WERI-Rb-1 (cell line): ENCODE measurements around the gene SNX4.

Source experiments
- DNase-seq: peaks from one replicate; pipeline ENCODE4 v3.0.0-alpha.2; 2020
- H3K27ac ChIP-seq: fragments of 250-450 bp; sonication (Bioruptor Pico); 2 replicates; pipeline ENCODE4 v1.5.1; 2020; ENCODE audit warnings: mild to moderate bottlenecking, moderate library complexity
- H3K27me3 ChIP-seq: fragments of 250-450 bp; sonication (Bioruptor Pico); 2 replicates; pipeline ENCODE4 v1.5.1; 2021; ENCODE audit warnings: mild to moderate bottlenecking, low read depth, moderate library complexity; ENCODE audit not compliant: insufficient read depth, severe bottlenecking
- H3K36me3 ChIP-seq: fragments of 250-450 bp; sonication (Bioruptor Pico); 2 replicates; pipeline ENCODE4 v1.5.1; 2020; ENCODE audit warnings: mild to moderate bottlenecking, moderate library complexity
- H3K4me3 ChIP-seq: 2 replicates; pipeline ENCODE4 v1.5.1; 2011; ENCODE audit warnings: low read depth, mild to moderate bottlenecking, control low read depth, low read length
- H3K9me3 ChIP-seq: fragments of 250-450 bp; sonication (Bioruptor Pico); 2 replicates; pipeline ENCODE4 v1.5.1; 2021; ENCODE audit warnings: mild to moderate bottlenecking, moderate library complexity; ENCODE audit not compliant: severe bottlenecking
- TF ChIP-seq, protein P1 (sequence below): IDR thresholded peaks from 2 replicates; pipeline ENCODE4 v1.5.1; 2011; ENCODE audit warnings: low read depth, mild to moderate bottlenecking, control low read depth, inconsistent platforms, low read length

Gene SNX4

DNA sequence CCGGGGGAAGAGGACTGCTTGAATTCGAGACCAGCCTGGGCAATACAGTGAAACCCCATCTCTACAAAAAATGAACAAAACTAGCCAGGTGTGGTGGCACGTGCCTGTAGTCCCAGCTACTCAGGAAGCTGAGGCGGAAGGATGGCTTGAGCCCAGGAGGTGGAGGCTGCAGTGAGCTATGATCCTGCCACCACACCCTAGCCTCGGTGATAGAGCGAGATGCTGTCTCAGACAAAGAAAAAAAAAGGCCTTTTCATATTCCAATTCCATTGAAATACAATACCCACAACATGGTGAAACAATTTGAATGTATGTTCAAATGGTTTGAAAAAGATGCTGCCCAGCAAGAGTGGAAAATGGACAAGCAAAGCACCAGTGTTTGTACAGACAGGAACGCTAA is 83.1 kb downstream of the SNX4 start:
- no peak overlapping the region for H3K27ac ChIP-seq
- no peak overlapping the region for H3K4me3 ChIP-seq
- TF ChIP-seq, protein P1, sequence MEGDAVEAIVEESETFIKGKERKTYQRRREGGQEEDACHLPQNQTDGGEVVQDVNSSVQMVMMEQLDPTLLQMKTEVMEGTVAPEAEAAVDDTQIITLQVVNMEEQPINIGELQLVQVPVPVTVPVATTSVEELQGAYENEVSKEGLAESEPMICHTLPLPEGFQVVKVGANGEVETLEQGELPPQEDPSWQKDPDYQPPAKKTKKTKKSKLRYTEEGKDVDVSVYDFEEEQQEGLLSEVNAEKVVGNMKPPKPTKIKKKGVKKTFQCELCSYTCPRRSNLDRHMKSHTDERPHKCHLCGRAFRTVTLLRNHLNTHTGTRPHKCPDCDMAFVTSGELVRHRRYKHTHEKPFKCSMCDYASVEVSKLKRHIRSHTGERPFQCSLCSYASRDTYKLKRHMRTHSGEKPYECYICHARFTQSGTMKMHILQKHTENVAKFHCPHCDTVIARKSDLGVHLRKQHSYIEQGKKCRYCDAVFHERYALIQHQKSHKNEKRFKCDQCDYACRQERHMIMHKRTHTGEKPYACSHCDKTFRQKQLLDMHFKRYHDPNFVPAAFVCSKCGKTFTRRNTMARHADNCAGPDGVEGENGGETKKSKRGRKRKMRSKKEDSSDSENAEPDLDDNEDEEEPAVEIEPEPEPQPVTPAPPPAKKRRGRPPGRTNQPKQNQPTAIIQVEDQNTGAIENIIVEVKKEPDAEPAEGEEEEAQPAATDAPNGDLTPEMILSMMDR, result no peak
- DNase-seq, result no peak
- no peaks in the 10 kb centered on the region for H3K9me3 ChIP-seq
- H3K36me3 ChIP-seq, result no peaks in the 10 kb centered on the region
- no peaks in the 10 kb centered on the region for H3K27me3 ChIP-seq

DNA sequence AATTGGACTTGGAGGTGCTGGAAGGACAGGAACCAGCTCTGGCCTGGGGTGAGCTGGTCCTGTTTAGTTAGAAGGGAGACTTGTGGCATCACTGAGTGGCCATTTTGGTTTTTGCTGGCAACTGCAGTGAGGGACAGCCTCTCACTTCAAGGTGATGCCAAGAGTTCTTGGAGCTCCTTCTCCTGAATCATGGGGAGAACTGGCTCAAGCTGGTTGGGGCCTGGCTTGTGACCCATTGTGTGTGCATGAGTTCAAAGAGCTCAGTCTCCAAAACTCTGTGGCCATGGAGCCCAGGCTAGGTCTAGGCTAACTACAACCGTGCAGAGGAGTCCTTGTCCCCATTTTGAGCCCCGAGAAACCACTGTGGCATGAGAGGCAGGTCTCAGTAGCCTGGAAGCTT is 84.8 kb downstream of the SNX4 start:
- Histone ChIP-seq H3K4me3 (no peak overlapping the region), H3K27ac (no peak overlapping the region), H3K27me3 (no peaks in the 10 kb centered on the region), H3K9me3 (no peaks in the 10 kb centered on the region), H3K36me3 (no peaks in the 10 kb centered on the region)
- TF ChIP-seq, protein P1, result no peak
- no peak for DNase-seq

DNA sequence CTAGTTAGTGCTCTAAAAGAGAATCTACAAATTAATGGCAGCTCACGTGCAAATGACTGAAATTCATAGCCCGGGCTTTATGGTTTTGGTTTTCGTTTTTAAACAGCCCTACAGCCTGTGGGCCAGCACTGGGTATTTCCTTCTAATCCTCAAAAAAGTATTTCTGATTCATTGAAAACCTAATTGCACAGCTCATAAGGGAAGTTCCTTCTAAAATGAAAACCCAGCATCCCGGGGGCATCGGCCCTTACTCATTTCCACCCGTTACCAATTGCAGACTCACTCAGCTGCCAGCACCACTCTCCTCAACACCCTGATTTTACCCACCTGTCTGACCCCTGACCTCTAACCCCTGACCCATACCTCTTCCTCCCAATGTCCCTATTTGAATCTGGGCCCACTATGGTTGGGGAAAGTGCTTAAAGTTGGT is 85.4 kb downstream of the SNX4 start:
- no peaks in the 10 kb centered on the region for H3K27me3 ChIP-seq
- no peak overlapping the region for H3K4me3 ChIP-seq
- TF ChIP-seq, protein P1, result no peak
- H3K9me3 ChIP-seq, result no peaks in the 10 kb centered on the region
- DNase-seq, result no peak
- no peak overlapping the region for H3K27ac ChIP-seq
- H3K36me3 ChIP-seq, result no peaks in the 10 kb centered on the region

DNA sequence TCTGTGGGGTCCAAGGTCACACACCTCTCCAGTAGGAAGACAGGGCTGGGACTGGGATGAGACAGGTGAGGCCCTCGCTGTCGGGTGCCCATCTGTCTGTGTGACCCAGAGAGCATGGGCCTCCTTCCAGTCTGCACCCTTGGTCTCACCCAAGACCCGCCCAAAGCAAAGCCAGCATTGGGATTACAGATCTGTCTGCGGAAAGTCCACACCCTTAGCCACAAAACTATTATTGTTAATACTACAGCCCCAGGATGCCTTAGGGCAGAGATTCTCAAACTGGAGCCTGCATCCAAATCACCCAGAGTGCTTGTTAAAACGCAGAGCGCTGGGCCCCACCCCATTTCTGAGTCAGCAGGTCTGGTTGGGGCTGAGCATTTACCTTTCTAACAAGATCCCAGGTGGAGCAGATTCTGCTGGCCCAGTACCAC is 86.4 kb downstream of the SNX4 start:
- Histone ChIP-seq H3K4me3 (no peak overlapping the region), H3K36me3 (no peaks in the 10 kb centered on the region), H3K27ac (no peak overlapping the region), H3K9me3 (no peaks in the 10 kb centered on the region), H3K27me3 (no peaks in the 10 kb centered on the region)
- TF ChIP-seq, protein P1, result no peak
- no peak for DNase-seq

DNA sequence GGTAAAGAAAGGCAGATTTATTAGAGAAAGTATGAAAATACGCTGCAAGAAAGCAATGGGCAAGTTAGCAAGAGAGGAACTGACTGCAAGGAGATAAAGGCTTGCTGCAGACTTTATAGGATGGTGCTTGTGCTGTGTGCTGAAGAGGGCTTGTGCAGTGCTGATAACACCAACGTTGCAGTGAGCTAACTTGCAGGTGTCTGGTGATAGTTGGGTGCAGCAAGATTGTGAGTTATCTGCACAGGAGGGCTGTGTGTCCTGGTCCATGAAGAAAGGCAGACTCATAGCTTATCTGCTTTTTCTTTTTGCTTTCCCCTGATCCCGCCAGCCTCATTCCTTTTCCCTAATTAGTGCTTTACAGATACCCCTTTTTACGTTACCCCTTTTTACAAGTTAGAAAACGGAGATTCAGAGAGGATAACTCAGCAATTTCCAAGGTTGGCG is 86.9 kb downstream of the SNX4 start:
- H3K4me3 ChIP-seq, result no peak overlapping the region
- H3K27ac ChIP-seq, result no peak overlapping the region
- H3K27me3 ChIP-seq, result no peaks in the 10 kb centered on the region
- no peak for DNase-seq
- H3K36me3 ChIP-seq, result no peaks in the 10 kb centered on the region
- TF ChIP-seq, protein P1, result no peak
- H3K9me3 ChIP-seq, result no peaks in the 10 kb centered on the region
